GM19467 (cell line): Measurements from ENCODE around the gene THRB.

Experiments
- ATAC-seq: cut with Tn5 transposase; IDR thresholded peaks from one replicate; pipeline ENCODE4 v1.9.1; 2021; ENCODE audit warnings: mild to moderate bottlenecking, moderate library complexity; ENCODE audit not compliant: unreplicated experiment

THRB gene

GRCh38 chr3:24513463-24513862 is 18.8 kb upstream of the THRB start:
- ATAC-seq: no peak

- ATAC-seq: no peak
Measured at GRCh38 chr3:24512564-24513197, 18.0 kb upstream of the THRB start.

- ATAC-seq: no peak
Measured at GRCh38 chr3:24510030-24510648, 15.5 kb upstream of the THRB start.

GRCh38 chr3:24508423-24508839 is 13.8 kb upstream of the THRB start:
- no peak for ATAC-seq

GRCh38 chr3:24507776-24508422 is 13.2 kb upstream of the THRB start:
- no peak for ATAC-seq

- ATAC-seq: no peak
Measured at GRCh38 chr3:24506966-24507775, 12.5 kb upstream of the THRB start.

- no peak for ATAC-seq
Measured at GRCh38 chr3:24505691-24506550, 11.3 kb upstream of the THRB start.

- no peak for ATAC-seq
Measured at GRCh38 chr3:24504772-24505171, 10.1 kb upstream of the THRB start.

- peak; percentile 73 for ATAC-seq
Measured at GRCh38 chr3:24503616-24504113, 9.0 kb upstream of the THRB start.

- ATAC-seq: no peak
Measured at GRCh38 chr3:24502690-24503089, 8.0 kb upstream of the THRB start.

GRCh38 chr3:24500806-24501205 is 6.2 kb upstream of the THRB start:
- no peak for ATAC-seq

GRCh38 chr3:24499991-24500390 is 5.3 kb upstream of the THRB start:
- no peak for ATAC-seq

- no peak for ATAC-seq
Measured at GRCh38 chr3:24498796-24499195, 4.1 kb upstream of the THRB start.

GRCh38 chr3:24498391-24498790 is 3.7 kb upstream of the THRB start:
- no peak for ATAC-seq

GRCh38 chr3:24497942-24498341 is 3.3 kb upstream of the THRB start:
- no peak for ATAC-seq

- no peak for ATAC-seq
Measured at GRCh38 chr3:24496529-24497482, 2.2 kb upstream of the THRB start.

GRCh38 chr3:24495326-24495994 is 810 bp upstream of the THRB start:
- no peak for ATAC-seq

- ATAC-seq: no peak
Measured at GRCh38 chr3:24493746-24494617, 668 bp downstream of the THRB start.
